ENCODE results near the gene NOVA2. TPM values are rescaled to one million over a fixed set of nuclear protein-coding genes. Genes with fewer than 3 reads are reported as not detected.

Gene NOVA2
- total and polyA plus RNA-seq, 9 of the 15 experiments (the other 6 are each of a cell fraction or from before 2014, with no cell fraction given) = not detected

GRCh38 chr19:46009530-46010510, 36.2 kb upstream of the NOVA2 start (continued):
- TF ChIP-seq E2F1 (CRISPR knock-in tag; IDR thresholded peaks at IDR 0.05) (no peak), ELF2 (CRISPR knock-in tag; IDR thresholded peaks at IDR 0.05) (no peak), ZNF436 (CRISPR knock-in tag; IDR thresholded peaks at IDR 0.05) (no peak), MITF (IDR thresholded peaks at IDR 0.05) (no peak), REST (IDR thresholded peaks at IDR 0.05; ENCODE audit: borderline replicate concordance) (peak; percentile 34; the same call in 1 of the 2 replicates), REST (CRISPR knock-in tag; IDR thresholded peaks at IDR 0.05; ENCODE audit: low read depth) (no peak), CBFA2T2 (conservative IDR thresholded peaks at IDR 0.05) (no peak), TRIM24 (IDR thresholded peaks at IDR 0.05) (no peak), CREB1 (IDR thresholded peaks at IDR 0.05) (no peak), CREB1 (CRISPR knock-in tag; IDR thresholded peaks at IDR 0.05) (0 out of 2 replicates have a peak, but pooled peaks have one; percentile 18), OTX1 (CRISPR knock-in tag; IDR thresholded peaks at IDR 0.05) (no peak), RBM17 (IDR thresholded peaks at IDR 0.05; ENCODE audit: borderline replicate concordance, low read depth, low read length) (no peak), CBX3 (IDR thresholded peaks at IDR 0.05; ENCODE audit: borderline replicate concordance in 1 of 2, low read length in 2 of 2) (0 out of 3 replicates have a peak, but pooled peaks of 1 of the 2 experiments have one; percentile 21)
- TF ChIP-seq, protein P1, sequence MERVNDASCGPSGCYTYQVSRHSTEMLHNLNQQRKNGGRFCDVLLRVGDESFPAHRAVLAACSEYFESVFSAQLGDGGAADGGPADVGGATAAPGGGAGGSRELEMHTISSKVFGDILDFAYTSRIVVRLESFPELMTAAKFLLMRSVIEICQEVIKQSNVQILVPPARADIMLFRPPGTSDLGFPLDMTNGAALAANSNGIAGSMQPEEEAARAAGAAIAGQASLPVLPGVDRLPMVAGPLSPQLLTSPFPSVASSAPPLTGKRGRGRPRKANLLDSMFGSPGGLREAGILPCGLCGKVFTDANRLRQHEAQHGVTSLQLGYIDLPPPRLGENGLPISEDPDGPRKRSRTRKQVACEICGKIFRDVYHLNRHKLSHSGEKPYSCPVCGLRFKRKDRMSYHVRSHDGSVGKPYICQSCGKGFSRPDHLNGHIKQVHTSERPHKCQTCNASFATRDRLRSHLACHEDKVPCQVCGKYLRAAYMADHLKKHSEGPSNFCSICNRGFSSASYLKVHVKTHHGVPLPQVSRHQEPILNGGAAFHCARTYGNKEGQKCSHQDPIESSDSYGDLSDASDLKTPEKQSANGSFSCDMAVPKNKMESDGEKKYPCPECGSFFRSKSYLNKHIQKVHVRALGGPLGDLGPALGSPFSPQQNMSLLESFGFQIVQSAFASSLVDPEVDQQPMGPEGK (CRISPR knock-in tag; IDR thresholded peaks at IDR 0.05; ENCODE audit: borderline replicate concordance) = no peak
